DMS53 treated with DMSO at 0.1 percent for 48 hours (cell line): ENCODE data around the gene HRH3.

Experiments used
- DNase-seq: peaks from one replicate; lab custom pipeline; 2025; ENCODE audit not compliant: unreplicated experiment; lab: John Stamatoyannopoulos, UW

The HRH3 gene

GRCh38 chr20:62201173-62202082, 18.6 kb downstream of the HRH3 start:
- DNase-seq, result no peak

DNA sequence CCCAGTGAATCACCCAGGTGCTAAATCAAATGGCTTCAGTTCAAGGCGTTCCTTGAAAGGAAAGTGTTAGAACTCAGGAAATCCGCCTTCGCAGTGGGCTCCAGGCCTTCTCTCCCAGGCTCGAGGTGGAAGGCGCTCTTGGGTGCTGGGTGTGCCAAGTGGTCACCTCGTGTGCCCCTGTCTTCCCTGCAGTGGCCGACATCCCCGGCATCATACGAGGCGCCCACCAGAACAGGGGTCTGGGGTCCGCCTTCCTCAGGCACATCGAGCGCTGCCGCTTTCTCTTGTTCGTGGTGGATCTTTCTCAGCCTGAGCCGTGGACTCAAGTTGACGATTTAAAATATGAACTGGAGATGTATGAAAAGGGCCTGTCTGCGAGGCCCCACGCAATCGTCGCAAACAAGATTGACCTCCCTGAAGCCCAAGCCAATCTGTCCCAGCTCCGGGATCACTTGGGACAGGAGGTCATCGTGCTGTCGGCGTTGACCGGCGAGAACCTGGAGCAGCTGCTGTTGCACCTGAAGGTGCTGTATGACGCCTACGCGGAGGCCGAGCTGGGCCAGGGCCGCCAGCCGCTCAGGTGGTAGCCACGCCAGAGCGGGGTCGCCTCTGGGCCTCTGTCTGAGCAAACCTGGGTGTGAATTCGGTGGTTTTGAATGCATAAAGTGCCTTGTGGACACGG, 19.4 kb downstream of the HRH3 start:
- no peak for DNase-seq

- no peak for DNase-seq
These were observed 21.1 kb downstream of the HRH3 start for GRCh38 chr20:62198931-62199330.

DNA sequence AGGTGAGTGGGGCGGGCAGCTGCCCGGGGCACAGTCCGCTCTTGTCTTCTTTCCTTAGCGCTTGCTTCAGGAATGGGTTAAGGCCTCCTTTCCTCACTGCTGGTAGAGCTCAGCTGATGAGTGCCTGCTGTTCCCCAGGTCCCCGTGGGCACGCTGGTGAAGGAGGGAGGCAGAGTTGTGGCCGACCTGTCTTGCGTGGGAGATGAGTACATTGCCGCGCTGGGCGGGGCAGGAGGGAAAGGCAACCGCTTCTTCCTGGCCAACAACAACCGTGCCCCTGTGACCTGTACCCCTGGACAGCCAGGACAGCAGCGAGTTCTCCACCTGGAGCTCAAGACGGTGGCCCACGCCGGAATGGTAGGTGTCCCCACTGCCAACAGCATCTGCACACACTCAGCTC, 21.6 kb downstream of the HRH3 start:
- no peak for DNase-seq

GRCh38 chr20:62197801-62198200, 22.3 kb downstream of the HRH3 start:
- DNase-seq, result no peak

DNA sequence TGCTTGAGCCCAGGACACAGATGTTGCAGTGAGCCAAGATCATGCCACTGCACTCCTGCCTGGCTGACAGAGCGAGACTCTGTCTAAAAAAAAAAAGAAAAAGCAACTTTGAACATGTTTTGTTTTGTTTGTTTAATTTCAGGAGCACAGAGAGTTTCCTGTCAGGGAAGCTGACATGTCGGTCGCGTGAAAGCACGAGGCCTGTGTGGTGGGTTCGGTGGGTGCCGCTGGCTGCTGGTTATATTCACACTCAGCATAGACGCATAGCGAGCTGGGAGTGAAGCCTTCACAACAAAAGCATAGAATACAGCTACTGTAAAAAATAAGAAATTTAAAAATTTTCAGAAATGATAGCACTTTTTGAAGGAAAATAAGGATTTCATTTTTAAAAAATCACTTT, 22.8 kb downstream of the HRH3 start:
- DNase-seq, result no peak

- no peak for DNase-seq
These were observed 23.8 kb downstream of the HRH3 start for GRCh38 chr20:62196286-62196685.

GRCh38 chr20:62195736-62196135, 24.3 kb downstream of the HRH3 start:
- DNase-seq, result no peak

DNA sequence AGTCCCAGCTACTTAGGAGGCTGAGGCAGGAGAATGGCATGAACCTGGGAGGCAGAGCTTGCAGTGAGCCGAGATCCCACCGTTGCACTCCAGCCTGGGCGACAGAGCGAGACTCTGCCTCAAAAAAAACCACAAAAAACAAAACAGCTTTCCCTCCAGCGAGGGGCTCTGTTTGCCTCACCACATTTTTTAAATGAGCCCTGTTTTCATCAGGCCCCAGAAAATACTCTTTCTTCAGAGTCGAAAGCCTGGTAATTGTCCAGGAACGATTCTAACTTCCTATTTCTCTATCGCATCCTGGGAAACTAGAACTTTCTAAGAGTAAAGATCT, 25.0 kb downstream of the HRH3 start:
- DNase-seq, result no peak

GRCh38 chr20:62193079-62194025, 26.7 kb downstream of the HRH3 start:
- DNase-seq, result no peak

DNA sequence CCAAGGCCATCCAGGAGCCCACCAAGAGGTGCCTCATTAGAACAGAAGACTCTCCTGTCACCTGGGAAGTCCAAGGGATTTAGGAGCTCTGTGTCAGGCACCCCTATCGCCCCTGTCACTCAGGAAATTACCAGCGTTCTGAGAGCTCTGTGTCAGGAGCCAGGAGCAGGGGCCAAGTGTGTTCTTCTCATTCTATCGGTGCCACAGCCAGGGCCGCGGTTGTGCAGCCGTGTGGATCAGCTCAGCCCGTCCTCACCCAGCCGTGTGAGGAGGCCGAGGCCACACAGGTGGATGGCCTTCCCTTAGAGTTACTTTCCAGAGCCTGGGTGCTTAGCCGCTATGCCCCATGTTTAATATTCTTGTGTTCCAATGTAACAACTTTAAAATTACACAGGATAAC, 27.4 kb downstream of the HRH3 start:
- no peak for DNase-seq

GRCh38 chr20:62191781-62192559, 28.1 kb downstream of the HRH3 start:
- no peak for DNase-seq

- no peak for DNase-seq
These were observed 29.3 kb downstream of the HRH3 start for GRCh38 chr20:62190639-62191411.

DNA sequence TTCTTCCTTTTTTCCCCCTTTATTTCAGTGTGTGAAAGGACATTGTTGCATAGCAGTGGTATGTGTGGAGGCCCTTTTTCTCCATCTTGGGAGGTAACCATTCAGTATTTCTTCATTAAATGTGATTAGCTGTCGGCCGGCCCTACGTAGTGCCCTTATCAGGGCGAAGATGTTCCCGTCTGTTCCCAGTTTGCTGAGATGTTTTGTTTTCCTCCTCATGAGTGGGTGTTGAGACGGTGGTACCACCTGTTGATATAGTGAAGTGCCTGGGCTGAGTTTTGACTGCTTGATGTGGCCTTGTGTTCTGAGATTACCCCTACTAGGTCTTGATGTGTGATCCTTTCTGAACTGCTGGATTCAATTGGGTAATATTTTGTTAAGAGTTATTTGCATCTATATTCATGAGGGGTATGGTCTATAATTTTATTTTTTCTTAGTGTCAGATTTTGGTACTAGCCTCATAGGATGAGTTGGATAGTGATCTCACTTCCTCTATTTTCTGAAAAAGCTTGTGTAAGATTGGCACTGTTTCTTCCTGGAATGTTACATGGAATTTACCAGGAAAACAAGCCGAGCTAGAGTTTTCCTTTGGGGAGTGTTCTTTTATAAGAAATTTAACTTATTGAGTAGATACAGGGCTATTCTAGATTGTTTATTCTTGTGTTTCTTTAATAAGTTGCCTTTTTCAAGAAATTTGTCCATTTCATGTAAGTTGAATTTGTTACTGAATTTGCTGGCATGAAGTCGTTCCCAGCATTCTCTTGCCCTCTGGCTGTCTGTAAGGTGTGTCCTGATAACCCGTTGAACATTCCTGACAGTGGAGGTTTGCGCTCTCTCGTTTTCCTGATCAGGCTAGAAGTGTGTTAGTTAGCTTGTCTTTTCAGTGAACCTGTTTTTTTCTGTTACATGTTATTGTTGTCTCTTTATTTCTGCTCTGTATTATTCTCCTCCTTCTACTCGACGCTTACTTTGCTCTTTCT, 32.9 kb downstream of the HRH3 start:
- no peak for DNase-seq

GRCh38 chr20:62186096-62186426, 34.0 kb downstream of the HRH3 start:
- no peak for DNase-seq

- DNase-seq, result no peak
These were observed 36.5 kb downstream of the HRH3 start for GRCh38 chr20:62183426-62184142.

DNA sequence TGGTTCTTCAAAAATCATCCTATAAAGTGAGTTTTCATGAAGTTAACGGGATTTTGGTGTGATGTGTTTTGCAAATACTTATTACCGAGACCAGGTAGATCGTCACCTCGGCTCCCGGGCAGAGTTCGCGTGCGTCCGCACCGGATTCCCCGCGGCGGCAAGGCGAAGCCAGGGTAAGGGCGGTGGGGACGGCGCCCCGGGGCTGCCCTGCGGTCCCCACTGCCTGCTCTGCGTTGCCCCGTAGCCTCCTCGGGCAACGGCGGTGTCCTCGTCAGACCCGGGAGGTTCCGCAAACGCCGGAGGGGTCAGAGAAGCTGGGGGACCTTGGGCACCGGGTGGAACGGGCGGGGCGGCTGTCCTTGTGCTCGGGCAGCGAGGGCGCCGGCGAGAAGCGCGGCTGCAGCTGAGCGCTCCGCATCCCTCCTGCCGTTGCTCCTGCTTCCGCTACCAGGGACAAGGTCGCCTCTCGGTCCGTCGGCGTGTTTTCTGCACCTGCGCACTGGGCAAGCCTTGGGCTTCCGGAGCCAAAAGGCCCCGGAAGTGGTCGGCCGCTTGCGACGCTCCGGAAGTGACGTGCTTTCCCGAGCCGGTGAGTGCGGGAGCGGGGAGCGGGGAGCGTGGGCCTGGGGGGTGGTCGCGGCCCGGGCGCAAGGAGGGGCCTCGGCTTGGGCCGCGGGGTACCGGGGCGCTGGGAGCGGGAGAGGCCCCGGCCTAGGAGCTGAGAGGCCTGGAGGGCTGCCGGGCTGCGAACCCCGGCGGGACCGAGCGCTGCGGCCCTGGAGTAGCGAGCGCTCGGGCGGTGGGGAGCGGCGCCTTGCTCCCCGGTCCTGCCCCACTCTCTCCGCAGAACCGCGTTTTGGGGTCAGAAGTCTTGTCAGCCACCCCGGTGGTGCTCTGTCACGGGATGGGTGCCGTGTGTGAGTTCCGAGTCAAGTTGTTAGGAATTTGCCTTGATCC, 37.3 kb downstream of the HRH3 start, which contains the start of gene MTG2:
MTG2 (plus strand) TSS at position 560 of the 957 bp plus-strand sequence. CDS start 10,393 bp downstream, outside the sequence.
- peak; percentile 86 for DNase-seq
